ENCODE measurements around the gene NDUFS1. TPM values are rescaled to one million over a fixed set of nuclear protein-coding genes. Genes with fewer than 3 reads are reported as not detected.

NDUFS1 gene
- polyA plus RNA-seq, 1 donor: 63.7 TPM

DNA sequence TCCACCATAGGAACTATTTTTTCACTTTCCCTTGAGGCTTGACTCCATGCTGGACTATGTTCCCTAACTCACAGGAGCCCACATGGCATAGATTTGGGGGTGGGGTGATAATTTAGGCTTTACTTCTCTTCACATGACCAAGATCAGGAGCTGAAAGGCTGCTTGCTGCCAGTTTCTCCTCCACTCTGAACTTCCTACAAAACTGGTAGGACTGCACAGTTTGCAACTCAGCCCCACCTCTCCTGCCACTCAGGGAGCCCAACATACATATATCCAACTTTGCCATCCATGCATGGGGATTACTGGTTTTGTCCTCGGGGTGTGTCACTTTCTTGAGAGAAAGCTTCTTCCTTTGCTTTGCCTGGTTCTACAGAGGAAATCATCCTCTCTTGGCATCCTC is 87.4 kb downstream of the NDUFS1 start:
- Histone ChIP-seq H3K4me3 (ENCODE audit: low read length) (no peak overlapping the region), H3K27ac (ENCODE audit: low read length) (no peak overlapping the region), H3K36me3 (ENCODE audit: control insufficient read depth, insufficient read depth, low read length) (peaks cover 3% of the 10 kb centered on the region), H3K9me3 (ENCODE audit: control insufficient read depth, low read depth, low read length) (no peaks in the 10 kb centered on the region), H3K27me3 (ENCODE audit: control insufficient read depth, insufficient read depth, low read length) (no peaks in the 10 kb centered on the region), H3K4me1 (ENCODE audit: control insufficient read depth, insufficient read depth, low read length) (no peaks in the 10 kb centered on the region)
- DNase-seq: no peak
- WGBS (ENCODE audit: insufficient coverage, low lambda C conversion rate): no CpG with 5 or more reads among the region's 1 CpG

DNA sequence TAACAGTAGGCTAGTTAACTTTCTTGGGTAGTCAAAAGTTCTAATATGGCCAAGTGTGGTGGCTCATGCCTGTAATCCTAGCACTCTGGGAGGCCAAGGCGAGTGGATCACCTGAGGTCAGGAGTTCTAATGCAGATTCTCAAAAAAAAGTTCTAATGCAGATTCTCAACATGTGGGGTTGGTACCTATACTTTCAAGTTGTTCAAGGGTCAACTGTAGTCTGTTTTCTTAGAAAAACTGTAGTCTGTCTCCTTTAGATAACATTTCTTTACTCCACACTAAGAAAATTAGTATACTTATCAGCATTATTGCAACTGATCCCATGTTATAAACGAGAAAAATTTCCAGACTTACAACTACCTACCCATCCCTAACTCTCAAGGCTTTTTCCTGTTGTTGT is 89.8 kb downstream of the NDUFS1 start:
- Histone ChIP-seq H3K4me3 (ENCODE audit: low read length) (no peak overlapping the region), H3K27me3 (ENCODE audit: control insufficient read depth, insufficient read depth, low read length) (no peaks in the 10 kb centered on the region), H3K36me3 (ENCODE audit: control insufficient read depth, insufficient read depth, low read length) (peaks cover 3% of the 10 kb centered on the region), H3K27ac (ENCODE audit: low read length) (no peak overlapping the region), H3K4me1 (ENCODE audit: control insufficient read depth, insufficient read depth, low read length) (no peaks in the 10 kb centered on the region), H3K9me3 (ENCODE audit: control insufficient read depth, low read depth, low read length) (no peaks in the 10 kb centered on the region)
- DNase-seq: no peak
- WGBS (ENCODE audit: insufficient coverage, low lambda C conversion rate): no CpG with 5 or more reads among the region's 2 CpGs

- no peaks in the 10 kb centered on the region for H3K27me3 ChIP-seq (ENCODE audit: control insufficient read depth, insufficient read depth, low read length)
- no CpG with 5 or more reads among the region's 1 CpG for WGBS (ENCODE audit: insufficient coverage, low lambda C conversion rate)
- no peak for DNase-seq
- H3K4me1 ChIP-seq (ENCODE audit: control insufficient read depth, insufficient read depth, low read length): no peaks in the 10 kb centered on the region
- H3K9me3 ChIP-seq (ENCODE audit: control insufficient read depth, low read depth, low read length): no peaks in the 10 kb centered on the region
- no peak overlapping the region for H3K4me3 ChIP-seq (ENCODE audit: low read length)
- H3K27ac ChIP-seq (ENCODE audit: low read length): no peak overlapping the region
- H3K36me3 ChIP-seq (ENCODE audit: control insufficient read depth, insufficient read depth, low read length): peaks cover 3% of the 10 kb centered on the region
Observed at GRCh38 chr2:206068207-206068606, 91.0 kb downstream of the NDUFS1 start.

Other genes with a start within 250 kb of the NDUFS1 start
- gene INO80D, start 73.3 kb downstream of the NDUFS1 start, polyA plus RNA-seq: 12.6 TPM
- gene EEF1B2, start 451 bp upstream of the NDUFS1 start, polyA plus RNA-seq: 1,520 TPM
- gene ZDBF2, start 115.2 kb upstream of the NDUFS1 start, polyA plus RNA-seq: 4.6 TPM

Measured in large intestine (tissue), 3 donors.